Measurements from ENCODE around the gene LITAFD. TPM values are rescaled to one million over a fixed set of nuclear protein-coding genes. Genes with fewer than 3 reads are reported as not detected.

LITAFD gene
- polyA plus RNA-seq, 1 experiment, result not detected

DNA sequence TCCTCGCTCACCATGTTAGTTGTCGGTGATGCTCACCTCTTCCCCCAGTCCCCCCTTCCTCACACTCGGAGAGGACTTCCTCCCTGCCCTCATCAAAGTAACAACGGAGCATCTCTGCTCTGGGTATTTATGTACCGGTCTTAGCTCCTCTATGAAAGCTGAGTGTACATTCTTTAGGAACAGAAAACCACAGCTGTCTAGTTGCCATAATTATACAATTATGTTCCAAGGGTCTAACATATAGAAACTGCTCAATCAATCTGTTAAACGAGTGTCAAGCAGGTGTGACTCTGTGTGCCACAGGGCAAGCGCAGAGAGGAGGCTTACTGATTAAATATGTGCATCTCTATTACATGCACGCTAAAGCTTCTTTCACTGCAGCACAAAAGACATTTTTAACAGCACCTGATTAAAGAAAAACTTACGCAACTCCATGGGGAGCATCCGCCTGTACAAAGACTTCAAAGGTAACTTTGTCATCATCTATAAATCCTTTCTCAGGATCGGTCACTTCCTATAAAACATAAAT lies 37.8 kb downstream of the LITAFD start:
- H3K4me3 ChIP-seq (ENCODE audit: low read depth, low read length), result no peak overlapping the region
- no peak for DNase-seq (ENCODE audit: low read depth)
- ChIA-PET POLR2A (no interaction called here), CTCF (interaction anchor here (1.0 kb wide), 1 partner anchor 20 kb away, joined by 3 read pairs; no protein-coding TSS in a partner anchor)
- TF ChIP-seq, protein P1, sequence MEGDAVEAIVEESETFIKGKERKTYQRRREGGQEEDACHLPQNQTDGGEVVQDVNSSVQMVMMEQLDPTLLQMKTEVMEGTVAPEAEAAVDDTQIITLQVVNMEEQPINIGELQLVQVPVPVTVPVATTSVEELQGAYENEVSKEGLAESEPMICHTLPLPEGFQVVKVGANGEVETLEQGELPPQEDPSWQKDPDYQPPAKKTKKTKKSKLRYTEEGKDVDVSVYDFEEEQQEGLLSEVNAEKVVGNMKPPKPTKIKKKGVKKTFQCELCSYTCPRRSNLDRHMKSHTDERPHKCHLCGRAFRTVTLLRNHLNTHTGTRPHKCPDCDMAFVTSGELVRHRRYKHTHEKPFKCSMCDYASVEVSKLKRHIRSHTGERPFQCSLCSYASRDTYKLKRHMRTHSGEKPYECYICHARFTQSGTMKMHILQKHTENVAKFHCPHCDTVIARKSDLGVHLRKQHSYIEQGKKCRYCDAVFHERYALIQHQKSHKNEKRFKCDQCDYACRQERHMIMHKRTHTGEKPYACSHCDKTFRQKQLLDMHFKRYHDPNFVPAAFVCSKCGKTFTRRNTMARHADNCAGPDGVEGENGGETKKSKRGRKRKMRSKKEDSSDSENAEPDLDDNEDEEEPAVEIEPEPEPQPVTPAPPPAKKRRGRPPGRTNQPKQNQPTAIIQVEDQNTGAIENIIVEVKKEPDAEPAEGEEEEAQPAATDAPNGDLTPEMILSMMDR (IDR thresholded peaks at IDR 0.05; ENCODE audit: insufficient read depth, low read depth, low read length), result no peak
- H3K27me3 ChIP-seq (ENCODE audit: control insufficient read depth, insufficient read depth, low read length), result no peaks in the 10 kb centered on the region
- peaks cover 12% of the 10 kb centered on the region for H3K36me3 ChIP-seq (ENCODE audit: control insufficient read depth, insufficient read depth, low read length)

DNA sequence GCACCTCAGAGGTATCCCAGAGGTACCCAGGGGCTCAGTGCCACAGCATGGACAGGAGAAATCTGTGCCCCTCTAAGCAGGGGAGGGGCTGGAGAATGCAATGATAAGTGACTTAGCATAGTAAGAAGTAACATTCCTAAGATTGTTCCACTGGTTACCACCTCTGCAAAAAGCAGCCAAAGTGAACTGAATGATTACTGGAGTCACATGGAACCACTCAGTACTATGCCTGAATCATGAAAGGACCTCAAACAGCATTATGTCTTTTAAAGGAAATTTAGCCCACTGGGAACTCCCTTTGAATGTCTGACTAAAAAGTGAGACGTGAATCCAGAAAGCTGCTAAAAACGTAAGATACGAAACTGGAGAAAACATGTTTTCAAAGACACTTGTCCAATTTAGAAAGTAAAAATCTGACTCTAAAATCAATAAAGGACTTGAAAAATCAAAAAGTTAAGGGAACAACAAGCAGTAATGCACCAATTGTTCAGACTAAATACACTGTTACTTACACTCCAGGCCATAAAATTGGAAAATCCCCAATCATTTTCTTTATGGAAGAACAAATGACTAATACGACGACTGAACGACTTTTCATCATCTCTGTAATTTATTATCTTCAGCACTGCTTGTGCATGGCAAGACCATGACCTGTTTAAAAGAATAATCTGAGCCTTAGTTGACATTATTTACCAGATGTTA lies 38.6 kb downstream of the LITAFD start:
- CTCF ChIA-PET, result interaction anchor here (1.0 kb wide), 1 partner anchor 19 kb away, joined by 3 read pairs; no protein-coding TSS in a partner anchor
- TF ChIP-seq, protein P1 (IDR thresholded peaks at IDR 0.05; ENCODE audit: insufficient read depth, low read depth, low read length), result no peak
- no peak for DNase-seq (ENCODE audit: low read depth)
- Histone ChIP-seq H3K27me3 (ENCODE audit: control insufficient read depth, insufficient read depth, low read length) (no peaks in the 10 kb centered on the region), H3K4me3 (ENCODE audit: low read depth, low read length) (no peak overlapping the region), H3K36me3 (ENCODE audit: control insufficient read depth, insufficient read depth, low read length) (peaks cover 12% of the 10 kb centered on the region)
- POLR2A ChIA-PET, result no interaction called here

- Histone ChIP-seq H3K4me3 (ENCODE audit: low read depth, low read length) (no peak overlapping the region), H3K36me3 (ENCODE audit: control insufficient read depth, insufficient read depth, low read length) (peaks cover 10% of the 10 kb centered on the region), H3K27me3 (ENCODE audit: control insufficient read depth, insufficient read depth, low read length) (no peaks in the 10 kb centered on the region)
- ChIA-PET POLR2A (no interaction called here), CTCF (interaction anchor here (1.4 kb wide), 1 partner anchor 88 kb away, joined by 3 read pairs; no protein-coding TSS in a partner anchor)
- TF ChIP-seq, protein P1 (IDR thresholded peaks at IDR 0.05; ENCODE audit: insufficient read depth, low read depth, low read length), result no peak
- DNase-seq (ENCODE audit: low read depth), result no peak
Measured at GRCh38 chr16:8921347-8921984, 39.3 kb downstream of the LITAFD start.

- Histone ChIP-seq H3K27me3 (ENCODE audit: control insufficient read depth, insufficient read depth, low read length) (no peaks in the 10 kb centered on the region), H3K4me3 (ENCODE audit: low read depth, low read length) (no peak overlapping the region), H3K36me3 (ENCODE audit: control insufficient read depth, insufficient read depth, low read length) (peaks cover 10% of the 10 kb centered on the region)
- POLR2A ChIA-PET, result interaction anchor here (0.6 kb wide), 1 partner anchor 39 kb away, joined by 7 read pairs; no protein-coding TSS in a partner anchor
- no peak for DNase-seq (ENCODE audit: low read depth)
- TF ChIP-seq, protein P1 (IDR thresholded peaks at IDR 0.05; ENCODE audit: insufficient read depth, low read depth, low read length), result no peak
- CTCF ChIA-PET, result interaction anchor here (1.1 kb wide), 1 partner anchor 13 kb away, joined by 3 read pairs; no protein-coding TSS in a partner anchor
Measured at GRCh38 chr16:8923199-8923598, 41.0 kb downstream of the LITAFD start.

DNA sequence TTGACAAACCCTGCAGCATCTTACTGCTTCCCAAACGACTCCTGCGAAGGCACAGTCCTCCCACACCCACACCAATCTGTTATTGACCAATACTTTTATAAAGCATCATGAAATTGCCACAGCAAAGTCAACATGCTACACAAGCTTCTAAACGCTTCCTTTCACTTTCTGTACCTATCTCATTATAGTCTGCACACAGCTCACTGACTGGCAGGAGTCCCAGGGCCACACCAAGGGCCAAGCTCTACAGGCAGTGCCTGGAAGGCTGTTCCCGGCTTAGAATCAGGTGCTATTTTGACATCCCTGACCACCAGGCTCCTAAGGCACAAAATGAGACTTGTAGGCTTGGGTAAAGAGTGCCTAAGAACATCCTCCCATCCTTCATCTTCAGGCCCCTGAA lies 42.1 kb downstream of the LITAFD start:
- TF ChIP-seq, protein P1 (IDR thresholded peaks at IDR 0.05; ENCODE audit: insufficient read depth, low read depth, low read length), result no peak
- no peaks in the 10 kb centered on the region for H3K27me3 ChIP-seq (ENCODE audit: control insufficient read depth, insufficient read depth, low read length)
- no peak overlapping the region for H3K4me3 ChIP-seq (ENCODE audit: low read depth, low read length)
- H3K36me3 ChIP-seq (ENCODE audit: control insufficient read depth, insufficient read depth, low read length), result peaks cover 8% of the 10 kb centered on the region
- ChIA-PET CTCF (no interaction called here), POLR2A (no interaction called here)
- DNase-seq (ENCODE audit: low read depth), result no peak
